ENCODE data around the gene CFB.

DNA sequence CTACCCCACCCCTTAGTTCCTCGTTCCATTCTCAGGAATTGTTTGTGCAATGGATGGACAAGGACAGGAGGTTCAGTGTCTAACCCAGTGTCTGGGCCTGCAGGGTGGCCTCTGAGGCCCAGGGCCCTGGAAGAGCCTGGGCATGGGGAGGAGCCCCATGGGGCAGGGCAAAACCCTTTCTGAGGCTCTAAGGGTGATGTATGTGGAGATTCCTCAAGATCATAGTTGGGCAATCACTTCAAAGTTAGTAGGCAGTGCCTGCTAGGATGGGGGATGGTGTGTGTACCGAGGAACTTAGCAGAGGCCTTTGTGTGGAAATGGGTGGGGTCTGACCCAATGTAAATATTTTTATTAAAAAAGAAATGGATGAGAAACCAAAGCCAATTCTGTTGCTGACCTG lies 25.1 kb upstream of the CFB start:
- TF ChIP-seq EZH2 (IDR thresholded peaks at IDR 0.05), result no peak
- TF ChIP-seq POLR2AphosphoS5 (IDR thresholded peaks at IDR 0.05; ENCODE audit: borderline replicate concordance, low read depth, low read length), result no peak

Measured in SK-N-MC (cell line).